NCI-H748 treated with DMSO at 0.1 percent for 48 hours (cell line): ENCODE results near the gene MATR3.
"Not testable (repeated sequence)": the region's sequence is repeated elsewhere in the genome, so short reads cannot be mapped to it uniquely, and the experiment has no call there.

Experiments
- DNase-seq: peaks from one replicate; lab custom pipeline; 2025; lab: John Stamatoyannopoulos, UW

The MATR3 gene

GRCh38 chr5:139293507-139294373 is at the start of gene MATR3:
MATR3 (plus strand) TSS chr5:139293740; CDS start chr5:139307416, 13,676 bp downstream.
- DNase-seq = peak; percentile 91

GRCh38 chr5:139245637-139246339 is 47.8 kb upstream of the MATR3 start:
- no peak for DNase-seq

GRCh38 chr5:139246394-139246793 is 47.1 kb upstream of the MATR3 start:
- DNase-seq = no peak

- DNase-seq = no peak
These were observed 44.6 kb upstream of the MATR3 start for GRCh38 chr5:139248826-139249453.

- DNase-seq = no peak
These were observed 42.3 kb upstream of the MATR3 start for GRCh38 chr5:139251281-139251687.

- no peak for DNase-seq
These were observed 41.7 kb upstream of the MATR3 start for GRCh38 chr5:139251695-139252288.

- no peak for DNase-seq
These were observed 40.4 kb upstream of the MATR3 start for GRCh38 chr5:139253115-139253514.

GRCh38 chr5:139256820-139257219 is 36.7 kb upstream of the MATR3 start:
- DNase-seq = no peak

- DNase-seq = no peak
These were observed 31.3 kb upstream of the MATR3 start for GRCh38 chr5:139262059-139262741.

- peak; percentile 41 for DNase-seq
These were observed 30.6 kb upstream of the MATR3 start for GRCh38 chr5:139262742-139263445.

GRCh38 chr5:139263536-139263935 is 30.0 kb upstream of the MATR3 start:
- no peak for DNase-seq

GRCh38 chr5:139263946-139264345 is 29.6 kb upstream of the MATR3 start:
- no peak for DNase-seq

- DNase-seq = no peak
These were observed 28.5 kb upstream of the MATR3 start for GRCh38 chr5:139265001-139265400.

GRCh38 chr5:139266236-139266635 is 27.3 kb upstream of the MATR3 start:
- DNase-seq = no peak

- DNase-seq = no peak
These were observed 26.1 kb upstream of the MATR3 start for GRCh38 chr5:139267481-139267880.

- no peak for DNase-seq
These were observed 25.0 kb upstream of the MATR3 start for GRCh38 chr5:139268364-139269202.

- DNase-seq = not testable (repeated sequence)
These were observed 22.8 kb upstream of the MATR3 start for GRCh38 chr5:139270718-139271117.

GRCh38 chr5:139271201-139272027 is 22.1 kb upstream of the MATR3 start:
- peak; percentile 19 for DNase-seq
